GM19455 (cell line): ENCODE measurements around the gene OSBPL2.

Experiments used
- ATAC-seq: cut with Tn5 transposase; IDR thresholded peaks from one replicate; pipeline ENCODE4 v1.9.1; 2021; ENCODE audit not compliant: unreplicated experiment

The OSBPL2 gene

GRCh38 chr20:62205618-62206387 lies 32.5 kb upstream of the OSBPL2 start:
- ATAC-seq, result no peak

GRCh38 chr20:62206388-62206775 lies 31.9 kb upstream of the OSBPL2 start:
- no peak for ATAC-seq

- ATAC-seq, result no peak
These were observed 30.1 kb upstream of the OSBPL2 start for GRCh38 chr20:62208061-62208794.

GRCh38 chr20:62208795-62209755 lies 29.2 kb upstream of the OSBPL2 start:
- no peak for ATAC-seq

GRCh38 chr20:62209850-62210495 lies 28.3 kb upstream of the OSBPL2 start:
- ATAC-seq, result no peak

- ATAC-seq, result no peak
These were observed 27.8 kb upstream of the OSBPL2 start for GRCh38 chr20:62210496-62210855.

GRCh38 chr20:62211216-62211615 lies 27.1 kb upstream of the OSBPL2 start:
- no peak for ATAC-seq

GRCh38 chr20:62211769-62212288 lies 26.5 kb upstream of the OSBPL2 start:
- ATAC-seq, result no peak

GRCh38 chr20:62212299-62212698 lies 26.0 kb upstream of the OSBPL2 start:
- ATAC-seq, result no peak

- no peak for ATAC-seq
These were observed 24.3 kb upstream of the OSBPL2 start for GRCh38 chr20:62214067-62214466.

GRCh38 chr20:62215020-62215990 lies 23.0 kb upstream of the OSBPL2 start:
- ATAC-seq, result no peak

- no peak for ATAC-seq
These were observed 22.2 kb upstream of the OSBPL2 start for GRCh38 chr20:62215991-62216635.

GRCh38 chr20:62216636-62217566 lies 21.4 kb upstream of the OSBPL2 start:
- no peak for ATAC-seq

- no peak for ATAC-seq
These were observed 20.2 kb upstream of the OSBPL2 start for GRCh38 chr20:62217913-62218773.

GRCh38 chr20:62219101-62219991 lies 19.0 kb upstream of the OSBPL2 start:
- no peak for ATAC-seq
